AG10803 (cell line): ENCODE results near the gene C11orf98.
A peak's percentile ranks its signal among the peaks of the same experiment; 100 is the strongest.
"Not testable (repeated sequence)": the region's sequence is repeated elsewhere in the genome, so short reads cannot be mapped to it uniquely, and the experiment has no call there.

Source experiments
- DNase-seq: peaks from one replicate; pipeline ENCODE4 v3.0.0; 2010; ENCODE audit warnings: low read depth
- H3K4me3 ChIP-seq: 2 replicates; pipeline ENCODE4 v1.5.1; 2011; ENCODE audit warnings: mild to moderate bottlenecking, low read length, control low read depth
- TF ChIP-seq, protein P1 (sequence below): conservative IDR thresholded peaks from 2 replicates; pipeline ENCODE4 v1.5.1; 2011; ENCODE audit warnings: mild to moderate bottlenecking, low read length, control low read depth, inconsistent platforms

C11orf98 gene

DNA sequence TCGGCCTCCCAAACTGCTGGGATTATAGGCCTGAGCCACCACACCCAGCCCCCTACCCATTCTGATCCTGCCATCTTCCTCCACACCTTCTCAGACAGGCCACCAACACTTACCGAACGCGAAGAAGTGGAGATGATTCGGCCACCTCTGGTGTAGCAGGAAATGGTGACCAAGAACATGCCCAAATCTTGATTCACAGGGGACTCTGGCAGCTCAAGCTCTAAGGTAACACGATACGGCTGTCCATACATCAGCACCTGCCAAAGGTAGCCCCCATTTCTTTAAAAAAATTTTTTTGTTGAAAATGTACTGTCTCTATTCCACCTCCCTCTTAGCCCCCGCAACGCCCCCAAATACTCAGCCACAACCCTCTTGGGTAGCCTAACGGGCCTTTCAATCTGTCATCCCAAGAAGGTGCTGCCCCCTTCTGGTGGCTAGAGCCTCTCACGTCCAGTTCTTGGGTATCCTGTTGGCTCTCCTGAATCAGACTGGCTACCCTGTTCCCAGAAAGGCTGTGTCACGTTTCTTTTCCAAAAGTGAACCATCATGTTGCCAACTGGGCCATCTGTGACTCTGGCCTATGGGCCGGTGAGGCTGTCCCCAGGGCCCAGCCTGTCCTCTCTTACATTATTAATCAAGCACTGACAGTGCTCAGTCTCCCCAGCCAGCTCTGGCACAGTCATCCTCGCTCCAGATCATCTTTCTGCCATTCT lies 29.6 kb upstream of the C11orf98 start:
- no peak overlapping the region for H3K4me3 ChIP-seq
- TF ChIP-seq, protein P1, sequence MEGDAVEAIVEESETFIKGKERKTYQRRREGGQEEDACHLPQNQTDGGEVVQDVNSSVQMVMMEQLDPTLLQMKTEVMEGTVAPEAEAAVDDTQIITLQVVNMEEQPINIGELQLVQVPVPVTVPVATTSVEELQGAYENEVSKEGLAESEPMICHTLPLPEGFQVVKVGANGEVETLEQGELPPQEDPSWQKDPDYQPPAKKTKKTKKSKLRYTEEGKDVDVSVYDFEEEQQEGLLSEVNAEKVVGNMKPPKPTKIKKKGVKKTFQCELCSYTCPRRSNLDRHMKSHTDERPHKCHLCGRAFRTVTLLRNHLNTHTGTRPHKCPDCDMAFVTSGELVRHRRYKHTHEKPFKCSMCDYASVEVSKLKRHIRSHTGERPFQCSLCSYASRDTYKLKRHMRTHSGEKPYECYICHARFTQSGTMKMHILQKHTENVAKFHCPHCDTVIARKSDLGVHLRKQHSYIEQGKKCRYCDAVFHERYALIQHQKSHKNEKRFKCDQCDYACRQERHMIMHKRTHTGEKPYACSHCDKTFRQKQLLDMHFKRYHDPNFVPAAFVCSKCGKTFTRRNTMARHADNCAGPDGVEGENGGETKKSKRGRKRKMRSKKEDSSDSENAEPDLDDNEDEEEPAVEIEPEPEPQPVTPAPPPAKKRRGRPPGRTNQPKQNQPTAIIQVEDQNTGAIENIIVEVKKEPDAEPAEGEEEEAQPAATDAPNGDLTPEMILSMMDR = peak; percentile 90
- peak; percentile 85 for DNase-seq

DNA sequence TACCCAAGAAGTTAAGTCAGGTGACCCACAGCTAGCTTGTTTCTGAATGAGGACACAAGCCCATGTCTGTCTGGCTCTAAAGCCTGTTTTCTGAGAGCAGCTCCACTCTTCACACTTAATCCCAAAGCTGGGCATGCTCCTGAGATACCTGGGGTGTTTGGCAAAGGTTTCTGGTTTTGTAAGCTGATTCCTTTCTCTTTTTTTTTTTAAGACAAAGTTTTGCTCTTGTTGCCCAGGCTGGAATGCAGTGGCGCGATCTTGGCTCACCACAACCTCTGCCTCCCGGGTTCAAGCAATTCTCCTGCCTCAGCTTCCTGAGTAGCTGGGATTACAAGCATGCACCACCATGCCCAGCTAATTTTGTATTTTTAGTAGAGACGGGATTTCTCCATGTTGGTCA lies 28.6 kb upstream of the C11orf98 start:
- DNase-seq, H3K4me3 ChIP-seq: not testable (repeated sequence)

DNA sequence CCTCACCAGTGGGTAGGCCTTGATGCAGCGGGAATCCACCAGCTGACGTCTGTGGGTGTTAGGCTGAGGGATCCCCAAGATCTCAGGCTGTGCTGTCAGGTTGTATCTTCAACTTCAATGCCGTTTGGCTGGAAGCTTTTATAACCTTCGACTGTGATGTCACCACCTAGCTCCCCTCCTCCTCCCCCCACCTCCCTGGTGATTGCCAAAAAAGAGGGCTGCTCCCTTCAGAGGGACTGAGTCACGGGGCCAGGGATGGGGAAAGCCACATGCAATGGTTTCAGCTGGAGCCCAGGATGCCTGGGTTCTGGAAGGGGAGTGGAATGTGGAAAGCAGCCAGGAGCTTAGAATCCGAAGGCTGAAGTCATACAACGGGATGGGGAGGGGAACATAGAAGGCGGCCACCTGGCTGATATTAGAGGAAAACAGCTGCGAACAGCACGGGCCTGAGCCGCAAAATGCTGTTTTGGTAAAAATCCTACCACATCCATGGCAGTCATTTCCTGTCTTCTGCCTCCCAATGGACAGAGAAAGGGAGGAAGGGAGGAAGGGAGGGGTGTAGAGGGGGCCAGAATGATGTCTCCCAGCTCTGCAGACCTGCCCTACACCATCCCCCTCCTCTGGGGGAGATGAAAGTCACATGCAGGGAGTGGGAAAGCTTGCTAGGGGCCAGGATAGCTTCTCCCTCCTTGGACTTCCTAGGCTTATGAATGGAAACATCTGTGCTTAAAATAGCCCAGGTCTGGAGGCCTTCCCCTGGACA lies 24.6 kb upstream of the C11orf98 start, which contains the start of gene LRRN4CL:
TSS of gene LRRN4CL (minus strand) at position 110 of the 763 bp plus-strand sequence. CDS start 1,022 bp downstream, outside the sequence.
- H3K4me3 ChIP-seq = peak within 1 kb of the TSS; percentile 70
- TF ChIP-seq, protein P1 = peak; percentile 16; the same call in 1 of the 2 replicates
- peak; percentile 99 for DNase-seq

DNA sequence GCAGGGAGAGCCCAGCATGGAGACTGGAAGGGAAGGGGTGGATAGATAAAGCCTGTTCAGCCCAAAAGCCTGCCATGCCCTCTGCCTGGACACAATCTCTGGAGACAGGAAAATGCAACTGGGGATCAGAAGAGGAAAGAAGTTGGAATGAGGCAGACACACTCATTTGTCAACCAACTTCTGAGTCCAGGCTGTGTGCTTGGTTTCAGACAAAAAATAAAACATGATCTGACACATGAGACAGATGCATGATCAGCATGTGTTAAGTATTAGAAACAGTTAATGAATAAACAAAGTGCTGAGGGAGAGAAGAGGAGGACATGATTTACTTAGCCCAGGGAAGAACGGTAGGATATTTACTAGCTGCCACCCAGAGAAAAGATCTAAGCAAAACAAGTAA lies 23.5 kb upstream of the C11orf98 start:
- peak; percentile 29 for DNase-seq
- H3K4me3 ChIP-seq = peak overlapping the region; percentile 70
- TF ChIP-seq, protein P1 = no peak

DNA sequence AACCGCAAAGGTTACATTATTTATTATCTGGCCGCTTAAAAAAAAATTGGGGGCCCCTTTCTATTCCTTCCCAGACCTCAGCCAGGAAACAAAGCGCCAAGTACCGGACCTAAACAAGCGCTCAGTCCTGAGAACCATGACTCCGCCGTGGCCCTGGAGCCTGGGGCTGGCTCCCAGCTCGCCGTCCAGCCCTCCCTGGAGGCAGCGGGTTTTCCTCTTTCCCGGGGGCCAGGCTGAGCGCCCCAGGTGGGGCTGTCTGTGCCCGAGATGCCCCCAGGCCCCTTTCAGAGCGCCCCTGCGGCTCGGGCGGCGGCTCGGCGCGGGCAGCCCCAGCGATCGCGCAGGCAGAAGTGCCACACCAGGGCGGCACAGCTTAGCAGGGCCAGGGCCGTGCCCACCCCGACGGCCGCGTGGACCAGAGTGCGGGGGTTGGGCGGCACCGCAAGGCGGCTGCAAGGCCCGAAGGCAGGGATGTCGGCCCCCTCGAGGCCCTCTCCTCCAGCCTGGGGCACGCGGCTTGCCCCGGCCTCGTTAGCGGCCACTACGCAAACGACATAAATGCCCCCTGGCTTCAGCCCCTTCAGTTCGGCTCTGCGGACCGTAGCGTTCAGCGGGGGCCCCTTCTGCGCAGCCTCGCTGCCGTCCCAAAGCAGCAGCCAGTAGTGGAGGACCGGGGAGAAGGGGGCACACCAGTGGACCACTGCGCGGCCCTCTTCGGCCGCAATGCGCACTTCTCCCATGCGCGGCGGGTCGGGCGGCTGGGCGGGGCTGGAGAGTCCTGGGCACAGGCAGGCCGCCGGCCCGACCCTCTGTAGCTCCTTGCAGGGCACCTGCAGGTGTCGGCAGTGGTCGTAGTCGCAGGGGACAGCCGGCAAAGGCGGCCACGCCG lies 22.7 kb upstream of the C11orf98 start:
- TF ChIP-seq, protein P1 = no peak
- H3K4me3 ChIP-seq = peak overlapping the region; percentile 70
- DNase-seq = no peak

DNA sequence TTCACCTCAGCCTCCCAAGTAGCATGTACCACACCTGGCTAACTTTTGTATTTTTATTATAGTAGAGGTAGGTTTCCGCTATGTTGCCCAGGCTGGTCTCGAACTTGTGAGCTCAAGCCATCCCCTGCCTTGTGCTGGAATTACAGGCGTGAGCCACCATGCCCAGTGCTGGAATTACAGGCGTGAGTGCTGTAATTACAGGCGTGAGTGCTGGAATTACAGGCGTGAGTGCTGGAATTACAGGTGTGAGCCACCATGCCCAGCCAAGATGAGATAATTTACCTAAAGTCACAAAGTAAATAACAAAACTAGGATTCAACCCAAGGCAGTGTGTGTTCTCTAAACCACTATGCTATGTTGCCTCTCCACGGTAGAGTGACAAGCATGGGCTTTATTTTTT lies 17.5 kb upstream of the C11orf98 start:
- TF ChIP-seq, protein P1 = no peak
- no peak for DNase-seq
- no peak overlapping the region for H3K4me3 ChIP-seq

DNA sequence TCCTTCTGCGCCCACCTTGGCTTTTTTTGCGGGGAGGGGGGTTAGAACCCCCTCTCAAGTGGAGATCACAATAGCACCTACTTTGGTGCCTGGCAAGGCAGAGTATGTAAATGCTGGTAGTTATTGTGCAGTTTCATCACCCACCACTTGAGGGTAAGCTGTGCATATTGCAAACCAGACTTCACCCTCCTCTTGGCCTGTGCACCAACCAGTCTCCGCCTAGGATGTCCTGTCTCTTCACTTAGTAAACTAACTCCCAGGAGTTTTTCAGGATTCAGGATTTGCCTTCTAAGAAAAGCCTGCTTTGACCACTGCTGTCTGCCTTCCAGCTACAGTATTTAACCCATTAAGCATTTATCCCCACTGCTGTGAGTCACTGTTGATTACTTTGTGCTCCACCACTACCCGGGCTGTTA lies 15.8 kb upstream of the C11orf98 start:
- peak; percentile 88 for DNase-seq
- TF ChIP-seq, protein P1 = peak; percentile 80
- no peak overlapping the region for H3K4me3 ChIP-seq
